HepG2 (cell line): Measurements from ENCODE around the gene ITIH3. TPM values are rescaled to one million over a fixed set of nuclear protein-coding genes. Genes with fewer than 3 reads are reported as not detected.

ENCODE experiments used
- ADNP ChIP-seq: sonication (generic); formaldehyde crosslinking; IDR thresholded peaks from 2 replicates; pipeline ENCODE4 v1.4.0; 2020; ENCODE audit warnings: missing genetic modification reagents
- ATF2 ChIP-seq: sonication (generic); formaldehyde crosslinking; IDR thresholded peaks from 2 replicates; pipeline ENCODE4 v1.4.0; 2020; ENCODE audit warnings: missing genetic modification reagents
- GATAD2A ChIP-seq: IDR thresholded peaks from 2 replicates; pipeline ENCODE4 v1.6.1; 2016
- HNF1B ChIP-seq: sonication (generic); formaldehyde crosslinking; IDR thresholded peaks from 2 replicates; pipeline ENCODE4 v1.5.1; 2020; ENCODE audit warnings: mild to moderate bottlenecking, moderate library complexity, missing genetic modification reagents
- HNF4A ChIP-seq: sonication (generic); formaldehyde crosslinking; IDR thresholded peaks from 2 replicates; pipeline ENCODE4 v1.4.0; 2020; ENCODE audit warnings: missing genetic modification reagents
- HNF4G ChIP-seq, 2 experiments: sonication (generic) in 1 of 2; formaldehyde crosslinking in 1 of 2; IDR thresholded peaks; 2 replicates each; pipeline versions ENCODE4 v1.4.0 to v1.6.1; 2011 to 2020; ENCODE audit warnings: borderline replicate concordance in 2 of 2, low read depth in 2 of 2, mild to moderate bottlenecking in 2 of 2, low read length in 1 of 2, missing genetic modification reagents in 1 of 2, moderate library complexity in 1 of 2
- HOXA7 ChIP-seq: sonication (generic); formaldehyde crosslinking; IDR thresholded peaks from 2 replicates; pipeline ENCODE4 v1.8.1; 2022; ENCODE audit warnings: mild to moderate bottlenecking, missing genetic modification reagents, moderate library complexity
- KLF15 ChIP-seq: sonication (generic); formaldehyde crosslinking; IDR thresholded peaks from 2 replicates; pipeline ENCODE4 v1.8.1; 2023; ENCODE audit warnings: borderline replicate concordance, mild to moderate bottlenecking, inconsistent platforms, missing genetic modification reagents, mixed read lengths
- KMT2A ChIP-seq: sonication (generic); formaldehyde crosslinking; IDR thresholded peaks from 2 replicates; pipeline ENCODE4 v1.4.0; 2020; ENCODE audit warnings: missing genetic modification reagents
- PAXIP1 ChIP-seq: sonication (generic); formaldehyde crosslinking; conservative IDR thresholded peaks from 2 replicates; pipeline ENCODE4 v1.4.0; 2020; ENCODE audit warnings: mild to moderate bottlenecking, missing genetic modification reagents, moderate library complexity
- SAFB2 ChIP-seq: sonication (generic); formaldehyde crosslinking; IDR thresholded peaks from 2 replicates; pipeline ENCODE4 v1.5.1; 2020; ENCODE audit warnings: missing genetic modification reagents, low read depth, mild to moderate bottlenecking, borderline replicate concordance
- SRY ChIP-seq: sonication (generic); formaldehyde crosslinking; IDR thresholded peaks from 2 replicates; pipeline ENCODE4 v1.8.0; 2022; ENCODE audit warnings: mild to moderate bottlenecking, missing genetic modification reagents
- STAT6 ChIP-seq: sonication (generic); formaldehyde crosslinking; IDR thresholded peaks from 2 replicates; pipeline ENCODE4 v1.4.0; 2020; ENCODE audit warnings: missing genetic modification reagents, mild to moderate bottlenecking, borderline replicate concordance
- YEATS2 ChIP-seq: sonication (generic); formaldehyde crosslinking; IDR thresholded peaks from 2 replicates; pipeline ENCODE4 v1.4.0; 2020; ENCODE audit warnings: missing genetic modification reagents, borderline replicate concordance
- ZNF136 ChIP-seq: sonication (generic); formaldehyde crosslinking; IDR thresholded peaks from 2 replicates; pipeline ENCODE4 v1.8.1; 2022; ENCODE audit warnings: low read depth, mild to moderate bottlenecking, moderate library complexity, missing genetic modification reagents
- ZNF672 ChIP-seq: sonication (generic); formaldehyde crosslinking; IDR thresholded peaks from 2 replicates; pipeline ENCODE4 v1.8.1; 2022; ENCODE audit warnings: missing genetic modification reagents
- ZNF770 ChIP-seq: sonication (generic); formaldehyde crosslinking; IDR thresholded peaks from 2 replicates; pipeline ENCODE4 v1.5.0; 2020; ENCODE audit warnings: mild to moderate bottlenecking, missing genetic modification reagents
- polyA plus RNA-seq, 8 experiments: library from polyadenylated mRNA; depleted of rRNA in 3 of 8; stranded (reverse) in 7 of 8; unstranded in 1 of 8; fragments of >200 nt; fragmentation: Illumina TruSeq in 4 of 8; extraction: Trizol in 4 of 8; gene quantifications; 2 replicates each; pipeline versions ENCODE4 v1.2.1 to v1.2.3, GENCODE V29; 2011 to 2016; ENCODE audit warnings: low read depth in 4 of 8, missing spikeins in 1 of 8, mixed read lengths in 1 of 8; ENCODE audit not compliant: insufficient read depth in 1 of 8
- total RNA-seq, 5 experiments: library from RNA; depleted of rRNA; stranded (reverse); fragments of >200 nt; fragmentation: Illumina TruSeq; extraction: Trizol; gene quantifications; 2 replicates each; pipeline ENCODE4 v1.2.3, GENCODE V29; 2016; ENCODE audit warnings: low read depth in 1 of 5

The ITIH3 gene
- total and polyA plus RNA-seq, 2 of the 13 experiments (the other 11 are each of a cell fraction or from before 2014, with no cell fraction given), result 105 to 632 TPM

- TF ChIP-seq HNF4G (IDR thresholded peaks at IDR 0.05; ENCODE audit: borderline replicate concordance, low read depth, low read length) (peak; percentile 68; the same call in 1 of the 2 replicates), HNF4G (CRISPR knock-in tag; IDR thresholded peaks at IDR 0.05; ENCODE audit: borderline replicate concordance, low read depth) (0 out of 2 replicates have a peak, but pooled peaks have one; percentile 46), ZNF136 (CRISPR knock-in tag) (no peak), STAT6 (no peak), ATF2 (CRISPR knock-in tag) (no peak), ZNF672 (CRISPR knock-in tag) (no peak), HOXA7 (no peak), HNF1B (CRISPR knock-in tag) (peak; percentile 50; the same call in 1 of the 2 replicates), SAFB2 (CRISPR knock-in tag) (no peak), PAXIP1 (CRISPR knock-in tag) (peak; percentile 60), ZNF770 (CRISPR knock-in tag) (peak; percentile 95), YEATS2 (CRISPR knock-in tag) (no peak), KMT2A (CRISPR knock-in tag) (no peak), KLF15 (CRISPR knock-in tag) (no peak), ADNP (CRISPR knock-in tag) (no peak), HNF4A (peak; percentile 74), GATAD2A (CRISPR knock-in tag) (peak; percentile 33; the same call in 1 of the 2 replicates), SRY (no peak)
These were observed 16.9 kb downstream of the ITIH3 start (continued) for GRCh38 chr3:52811452-52812011.
